Neural progenitor cell (in vitro differentiated cells): Measurements from ENCODE around the gene RGS7. TPM values are rescaled to one million over a fixed set of nuclear protein-coding genes. Genes with fewer than 3 reads are reported as not detected.

Experiments
- DNase-seq: peaks from one replicate; pipeline ENCODE4 v3.0.0-alpha.2; 2016; ENCODE audit warnings: low spot score
- H2AFZ ChIP-seq: fragments of 200-600 bp; sonication (generic); replicated peaks from 2 replicates; pipeline ENCODE4 v1.6.1; 2016; ENCODE audit warnings: antibody characterized with exemption
- H3F3A ChIP-seq: fragments of 200-600 bp; sonication (generic); 2 replicates; pipeline ENCODE4 v1.6.1; 2016; ENCODE audit warnings: antibody characterized with exemption, low read depth
- H3K27ac ChIP-seq: fragments of 200-600 bp; sonication (generic); 2 replicates; pipeline ENCODE4 v1.5.1; 2016; ENCODE audit warnings: mild to moderate bottlenecking
- H3K27me3 ChIP-seq: fragments of 200-600 bp; sonication (generic); 2 replicates; pipeline ENCODE4 v1.6.1; 2016; ENCODE audit warnings: mild to moderate bottlenecking, moderate library complexity
- H3K36me3 ChIP-seq: fragments of 200-600 bp; sonication (generic); 2 replicates; pipeline ENCODE4 v1.5.1; 2016
- H3K4me1 ChIP-seq: fragments of 200-600 bp; sonication (generic); 2 replicates; pipeline ENCODE4 v1.6.1; 2016; ENCODE audit warnings: mixed run types
- H3K4me2 ChIP-seq: fragments of 200-600 bp; sonication (generic); 2 replicates; pipeline ENCODE4 v1.6.1; 2016
- H3K4me3 ChIP-seq: fragments of 200-600 bp; sonication (generic); 2 replicates; pipeline ENCODE4 v1.5.1; 2016
- H3K79me2 ChIP-seq: fragments of 200-600 bp; sonication (generic); 2 replicates; pipeline ENCODE4 v1.6.1; 2016; ENCODE audit warnings: low read depth
- H3K9ac ChIP-seq: fragments of 200-600 bp; sonication (generic); 2 replicates; pipeline ENCODE4 v1.6.1; 2016
- H3K9me3 ChIP-seq: fragments of 200-600 bp; sonication (generic); 2 replicates; pipeline ENCODE4 v1.5.1; 2016; ENCODE audit warnings: low read depth
- H4K20me1 ChIP-seq: fragments of 200-600 bp; sonication (generic); 2 replicates; pipeline ENCODE4 v1.6.1; 2016; ENCODE audit warnings: low read depth
- H3K27ac Mint-ChIP-seq: 3 replicates; pipeline ENCODE4 v1.8.0; 2021; ENCODE audit warnings: mixed read lengths
- H3K27me3 Mint-ChIP-seq: 2 replicates; pipeline ENCODE4 v1.8.0; 2022; ENCODE audit warnings: low read depth, mild to moderate bottlenecking, inconsistent platforms, moderate library complexity, mixed read lengths; ENCODE audit not compliant: insufficient read depth
- H3K36me3 Mint-ChIP-seq: 3 replicates; pipeline ENCODE4 v1.8.0; 2021; ENCODE audit warnings: mixed read lengths
- H3K4me1 Mint-ChIP-seq: 3 replicates; pipeline ENCODE4 v1.8.0; 2021; ENCODE audit warnings: mixed read lengths
- H3K4me3 Mint-ChIP-seq: 3 replicates; pipeline ENCODE4 v1.8.0; 2021; ENCODE audit warnings: mild to moderate bottlenecking, moderate library complexity, mixed read lengths
- H3K9me3 Mint-ChIP-seq: 3 replicates; pipeline ENCODE4 v1.8.0; 2020; ENCODE audit warnings: mixed read lengths
- EZH2 ChIP-seq: fragments of 200-600 bp; sonication (generic); IDR thresholded peaks from 2 replicates; pipeline ENCODE4 v1.6.1; 2017; ENCODE audit warnings: antibody characterized with exemption, mild to moderate bottlenecking, moderate library complexity
- EZH2phosphoT487 ChIP-seq: fragments of 200-600 bp; sonication (generic); IDR thresholded peaks from 2 replicates; pipeline ENCODE4 v1.6.1; 2017; ENCODE audit warnings: antibody characterized with exemption
- total RNA-seq: library from RNA; depleted of rRNA; stranded (reverse); fragments of >200 nt; gene quantifications from 2 replicates; pipeline ENCODE4 v1.2.3, GENCODE V29; 2015; ENCODE audit warnings: low replicate concordance
- TF ChIP-seq, protein P1 (sequence below): fragments of 200-600 bp; sonication (generic); IDR thresholded peaks from 2 replicates; pipeline ENCODE4 v1.5.1; 2017; ENCODE audit warnings: antibody characterized with exemption, mild to moderate bottlenecking

RGS7 gene
- total RNA-seq, 1 donor from 2014 or later = not detected

DNA sequence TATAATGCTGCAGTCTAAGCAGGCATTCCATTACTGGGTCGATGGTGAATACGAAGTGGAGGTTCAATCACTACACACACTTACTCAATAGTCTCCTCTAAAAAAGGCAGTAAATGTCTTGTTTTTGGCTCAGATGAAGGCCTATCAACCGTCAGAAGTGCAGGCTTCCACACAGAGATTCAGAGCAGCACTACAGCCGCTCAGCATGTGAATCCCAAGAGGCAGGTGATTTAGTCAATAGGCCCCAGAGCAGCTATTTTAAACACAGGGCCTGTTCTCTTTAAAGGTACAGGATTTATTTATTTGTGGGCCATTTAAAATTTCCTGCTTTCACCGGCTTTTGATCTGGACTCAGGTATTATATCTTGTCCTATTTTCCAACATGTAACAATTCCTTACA is 293.7 kb downstream of the RGS7 start:
- Histone ChIP-seq H3F3A (no peaks in the 10 kb centered on the region), H3K9me3 (no peaks in the 10 kb centered on the region), H2AFZ (peak overlapping the region; percentile 12), H3K4me1 (peaks cover 13% of the 10 kb centered on the region), H3K27ac (no peak overlapping the region), H3K79me2 (no peaks in the 10 kb centered on the region), H3K9ac (no peak overlapping the region), H4K20me1 (no peaks in the 10 kb centered on the region), H3K4me3 (no peak overlapping the region), H3K36me3 (no peaks in the 10 kb centered on the region), H3K27me3 (no peaks in the 10 kb centered on the region), H3K4me2 (no peak overlapping the region)
- TF ChIP-seq, protein P1, sequence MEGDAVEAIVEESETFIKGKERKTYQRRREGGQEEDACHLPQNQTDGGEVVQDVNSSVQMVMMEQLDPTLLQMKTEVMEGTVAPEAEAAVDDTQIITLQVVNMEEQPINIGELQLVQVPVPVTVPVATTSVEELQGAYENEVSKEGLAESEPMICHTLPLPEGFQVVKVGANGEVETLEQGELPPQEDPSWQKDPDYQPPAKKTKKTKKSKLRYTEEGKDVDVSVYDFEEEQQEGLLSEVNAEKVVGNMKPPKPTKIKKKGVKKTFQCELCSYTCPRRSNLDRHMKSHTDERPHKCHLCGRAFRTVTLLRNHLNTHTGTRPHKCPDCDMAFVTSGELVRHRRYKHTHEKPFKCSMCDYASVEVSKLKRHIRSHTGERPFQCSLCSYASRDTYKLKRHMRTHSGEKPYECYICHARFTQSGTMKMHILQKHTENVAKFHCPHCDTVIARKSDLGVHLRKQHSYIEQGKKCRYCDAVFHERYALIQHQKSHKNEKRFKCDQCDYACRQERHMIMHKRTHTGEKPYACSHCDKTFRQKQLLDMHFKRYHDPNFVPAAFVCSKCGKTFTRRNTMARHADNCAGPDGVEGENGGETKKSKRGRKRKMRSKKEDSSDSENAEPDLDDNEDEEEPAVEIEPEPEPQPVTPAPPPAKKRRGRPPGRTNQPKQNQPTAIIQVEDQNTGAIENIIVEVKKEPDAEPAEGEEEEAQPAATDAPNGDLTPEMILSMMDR = no peak
- TF ChIP-seq EZH2 = no peak
- TF ChIP-seq EZH2phosphoT487 = no peak
- no peak overlapping the region for H3K27ac Mint-ChIP-seq
- H3K4me3 Mint-ChIP-seq = no peak overlapping the region
- no peaks in the 10 kb centered on the region for H3K9me3 Mint-ChIP-seq
- H3K36me3 Mint-ChIP-seq = no peaks in the 10 kb centered on the region
- peak; percentile 9 for DNase-seq
- no peaks in the 10 kb centered on the region for H3K4me1 Mint-ChIP-seq
- peaks cover 2% of the 10 kb centered on the region for H3K27me3 Mint-ChIP-seq

DNA sequence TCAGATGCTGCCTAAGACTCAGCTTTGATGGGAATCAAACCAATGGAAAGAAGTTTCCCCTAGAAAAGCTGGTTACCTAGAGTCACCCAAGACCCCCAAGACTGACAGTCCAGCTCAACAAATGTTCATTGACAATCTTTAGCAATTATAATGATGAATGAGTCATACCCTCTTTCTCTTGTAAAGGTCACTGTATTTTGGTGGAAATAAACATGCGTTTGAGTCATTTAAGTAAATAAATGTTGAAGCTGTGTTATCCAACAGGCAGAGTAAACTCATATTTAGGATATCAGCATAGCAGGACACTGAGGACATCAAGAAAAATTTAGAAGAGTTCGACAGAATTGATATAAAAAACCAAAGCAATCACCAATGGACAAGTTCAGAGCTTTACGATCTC is 295.9 kb downstream of the RGS7 start:
- Histone ChIP-seq H3K4me2 (no peak overlapping the region), H3K4me3 (no peak overlapping the region), H3K9ac (no peak overlapping the region), H3K79me2 (no peaks in the 10 kb centered on the region), H3K9me3 (no peaks in the 10 kb centered on the region), H3K27me3 (no peaks in the 10 kb centered on the region), H3K27ac (no peak overlapping the region), H3K4me1 (peaks cover 9% of the 10 kb centered on the region), H4K20me1 (no peaks in the 10 kb centered on the region), H3F3A (no peaks in the 10 kb centered on the region), H2AFZ (no peak overlapping the region), H3K36me3 (no peaks in the 10 kb centered on the region)
- peaks cover 2% of the 10 kb centered on the region for H3K27me3 Mint-ChIP-seq
- H3K36me3 Mint-ChIP-seq = no peaks in the 10 kb centered on the region
- no peaks in the 10 kb centered on the region for H3K4me1 Mint-ChIP-seq
- no peaks in the 10 kb centered on the region for H3K9me3 Mint-ChIP-seq
- no peak overlapping the region for H3K27ac Mint-ChIP-seq
- DNase-seq = no peak
- no peak overlapping the region for H3K4me3 Mint-ChIP-seq
- TF ChIP-seq, protein P1 = no peak
- TF ChIP-seq EZH2 = no peak
- no peak for TF ChIP-seq EZH2phosphoT487

DNA sequence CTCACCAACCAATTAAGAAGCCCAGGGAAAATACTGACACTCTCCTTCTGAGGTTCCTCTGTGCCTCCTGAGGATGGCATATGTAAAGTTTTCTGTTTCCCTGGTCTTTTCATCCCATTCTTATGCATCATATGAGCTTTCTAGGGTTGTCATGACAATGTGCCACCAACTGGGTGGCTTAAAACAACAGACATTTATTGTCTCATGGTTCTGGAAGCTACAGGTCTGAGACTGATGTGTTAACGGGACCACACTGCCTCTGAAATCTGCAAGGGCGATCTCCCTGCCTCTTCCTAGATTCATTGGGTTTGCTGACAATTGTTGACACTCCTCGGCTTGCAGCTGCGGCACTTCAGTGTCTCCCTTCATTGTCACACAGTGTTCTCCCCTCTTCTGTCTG is 308.4 kb downstream of the RGS7 start:
- Mint-ChIP-seq H3K4me1 (peaks cover 12% of the 10 kb centered on the region), H3K27ac (no peak overlapping the region), H3K4me3 (no peak overlapping the region), H3K36me3 (no peaks in the 10 kb centered on the region), H3K9me3 (no peaks in the 10 kb centered on the region), H3K27me3 (peaks cover 4% of the 10 kb centered on the region)
- no peaks in the 10 kb centered on the region for H3K9me3 ChIP-seq
- no peak for DNase-seq
- H3K27ac ChIP-seq = no peak overlapping the region
- no peaks in the 10 kb centered on the region for H4K20me1 ChIP-seq
- H3K4me2 ChIP-seq = no peak overlapping the region
- H3K4me1 ChIP-seq = peaks cover 4% of the 10 kb centered on the region
- no peak overlapping the region for H3K4me3 ChIP-seq
- H3K27me3 ChIP-seq = no peaks in the 10 kb centered on the region
- H3F3A ChIP-seq = no peaks in the 10 kb centered on the region
- H2AFZ ChIP-seq = peak overlapping the region; percentile 45
- no peaks in the 10 kb centered on the region for H3K79me2 ChIP-seq
- no peaks in the 10 kb centered on the region for H3K36me3 ChIP-seq
- TF ChIP-seq EZH2 (no peak), EZH2phosphoT487 (no peak)
- TF ChIP-seq, protein P1 = no peak
- H3K9ac ChIP-seq = no peak overlapping the region
